Lower lobe of right lung (tissue), 2 donors: ENCODE results near the gene POU6F2. TPM values are rescaled to one million over a fixed set of nuclear protein-coding genes. Genes with fewer than 3 reads are reported as not detected.

Experiments used
- ATAC-seq, 2 donors: fragments of 200-7000 bp; cut with Tn5 transposase; one replicate each; pipeline ENCODE4 v1.9.1; 2020 to 2022; ENCODE audit warnings: mild to moderate bottlenecking in 2 of 2, moderate library complexity in 2 of 2
- DNase-seq: peaks from one replicate; pipeline ENCODE4 v3.0.0-alpha.2; 2020
- H3K27ac ChIP-seq: fragments of 200-600 bp; one replicate; pipeline ENCODE4 v1.8.0; 2022
- H3K27me3 ChIP-seq: fragments of 200-600 bp; one replicate; pipeline ENCODE4 v1.8.0; 2022; ENCODE audit warnings: low read depth
- H3K36me3 ChIP-seq: fragments of 200-600 bp; one replicate; pipeline ENCODE4 v1.8.0; 2022; ENCODE audit warnings: mild to moderate bottlenecking
- H3K4me1 ChIP-seq: fragments of 200-600 bp; one replicate; pipeline ENCODE4 v1.8.0; 2022
- H3K4me3 ChIP-seq: fragments of 200-600 bp; one replicate; pipeline ENCODE4 v1.8.0; 2022; ENCODE audit warnings: mild to moderate bottlenecking
- H3K9me3 ChIP-seq: fragments of 200-600 bp; one replicate; pipeline ENCODE4 v1.8.0; 2022
- intact Hi-C: fragments of 100-400 bp; cut with DNase I; formaldehyde crosslinking; loops from one replicate; pipeline ENCODE4 v1.11.0; 2022
- total RNA-seq: library from RNA; stranded (reverse); fragmentation: NEBNext Ultra II Directional; extraction: Animal tissue kit (Norgen Biotek cat#: 25700); gene quantifications from one replicate; pipeline ENCODE4 v1.2.1, GENCODE V29; 2021
- TF ChIP-seq, protein P1 (sequence below): fragments of 200-600 bp; IDR thresholded peaks from one replicate; pipeline ENCODE4 v1.8.0; 2022; ENCODE audit warnings: antibody characterized with exemption, mild to moderate bottlenecking
- donor health status: DM: no; HTN: yes; CAD: no; lungs with severe emphysema.

Gene POU6F2
- total RNA-seq, 1 donor from 2014 or later: not detected

DNA sequence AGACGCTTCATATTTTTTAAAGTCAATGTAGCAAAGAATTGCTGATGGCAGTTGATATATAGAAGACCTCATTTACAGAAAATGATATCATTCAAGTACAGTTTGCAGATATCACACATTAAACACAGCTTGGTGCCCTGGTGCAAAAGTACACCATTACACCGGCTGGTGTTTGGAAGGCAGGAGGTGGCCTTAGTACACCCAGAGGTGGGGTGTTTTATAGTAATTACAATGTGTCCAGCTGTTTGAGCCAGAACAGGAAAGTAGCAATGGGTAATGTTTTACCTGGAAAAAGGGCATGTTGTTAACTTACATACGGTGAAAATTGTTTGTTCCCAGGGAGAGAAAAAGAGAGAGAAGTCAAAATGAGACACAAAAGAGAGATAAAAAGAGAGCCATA lies 485.5 kb downstream of the POU6F2 start:
- intact Hi-C loops: no loop called here
- Histone ChIP-seq H3K27me3 (no peaks in the 10 kb centered on the region), H3K27ac (no peak overlapping the region), H3K4me3 (no peak overlapping the region), H3K9me3 (no peaks in the 10 kb centered on the region), H3K36me3 (no peaks in the 10 kb centered on the region), H3K4me1 (no peaks in the 10 kb centered on the region)
- ATAC-seq (no peak), DNase-seq (no peak)
- TF ChIP-seq, protein P1, sequence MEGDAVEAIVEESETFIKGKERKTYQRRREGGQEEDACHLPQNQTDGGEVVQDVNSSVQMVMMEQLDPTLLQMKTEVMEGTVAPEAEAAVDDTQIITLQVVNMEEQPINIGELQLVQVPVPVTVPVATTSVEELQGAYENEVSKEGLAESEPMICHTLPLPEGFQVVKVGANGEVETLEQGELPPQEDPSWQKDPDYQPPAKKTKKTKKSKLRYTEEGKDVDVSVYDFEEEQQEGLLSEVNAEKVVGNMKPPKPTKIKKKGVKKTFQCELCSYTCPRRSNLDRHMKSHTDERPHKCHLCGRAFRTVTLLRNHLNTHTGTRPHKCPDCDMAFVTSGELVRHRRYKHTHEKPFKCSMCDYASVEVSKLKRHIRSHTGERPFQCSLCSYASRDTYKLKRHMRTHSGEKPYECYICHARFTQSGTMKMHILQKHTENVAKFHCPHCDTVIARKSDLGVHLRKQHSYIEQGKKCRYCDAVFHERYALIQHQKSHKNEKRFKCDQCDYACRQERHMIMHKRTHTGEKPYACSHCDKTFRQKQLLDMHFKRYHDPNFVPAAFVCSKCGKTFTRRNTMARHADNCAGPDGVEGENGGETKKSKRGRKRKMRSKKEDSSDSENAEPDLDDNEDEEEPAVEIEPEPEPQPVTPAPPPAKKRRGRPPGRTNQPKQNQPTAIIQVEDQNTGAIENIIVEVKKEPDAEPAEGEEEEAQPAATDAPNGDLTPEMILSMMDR: no peak

DNA sequence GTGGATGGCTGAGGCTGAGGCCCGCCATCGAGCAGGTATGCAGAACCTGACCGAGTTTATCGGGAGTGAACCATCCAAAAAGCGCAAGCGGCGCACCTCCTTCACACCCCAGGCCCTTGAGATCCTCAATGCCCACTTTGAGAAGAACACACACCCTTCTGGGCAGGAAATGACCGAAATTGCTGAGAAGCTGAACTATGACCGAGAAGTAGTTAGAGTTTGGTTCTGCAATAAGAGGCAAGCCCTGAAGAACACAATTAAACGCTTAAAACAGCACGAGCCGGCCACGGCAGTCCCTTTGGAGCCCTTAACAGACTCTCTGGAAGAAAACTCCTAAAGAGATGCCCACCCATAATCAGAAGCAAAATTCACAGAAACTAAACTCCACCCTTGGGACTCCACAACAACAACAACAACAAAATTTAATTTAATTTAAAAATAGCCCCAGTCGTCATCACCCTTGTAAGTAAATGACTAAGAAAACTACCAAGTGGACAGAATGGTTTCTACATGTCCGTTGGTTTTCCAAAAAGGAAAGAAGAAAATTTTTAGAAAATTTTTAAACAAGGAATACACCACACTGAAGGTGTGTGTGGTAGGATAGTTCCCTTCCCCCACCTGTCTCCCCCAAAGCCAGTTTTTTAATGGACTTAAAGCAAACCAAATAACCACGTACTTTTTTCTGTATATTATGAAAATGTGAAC lies 486.8 kb downstream of the POU6F2 start:
- Histone ChIP-seq H3K27ac (no peak overlapping the region), H3K36me3 (no peaks in the 10 kb centered on the region), H3K9me3 (no peaks in the 10 kb centered on the region), H3K27me3 (no peaks in the 10 kb centered on the region), H3K4me3 (no peak overlapping the region), H3K4me1 (no peaks in the 10 kb centered on the region)
- TF ChIP-seq, protein P1: no peak
- DNase-seq (no peak), ATAC-seq (peak in 1 of 2 donors; percentile 12)
- intact Hi-C loops: loop anchor here (5.0 kb wide), 1 partner anchor 532 kb away; no protein-coding TSS in a partner anchor

DNA sequence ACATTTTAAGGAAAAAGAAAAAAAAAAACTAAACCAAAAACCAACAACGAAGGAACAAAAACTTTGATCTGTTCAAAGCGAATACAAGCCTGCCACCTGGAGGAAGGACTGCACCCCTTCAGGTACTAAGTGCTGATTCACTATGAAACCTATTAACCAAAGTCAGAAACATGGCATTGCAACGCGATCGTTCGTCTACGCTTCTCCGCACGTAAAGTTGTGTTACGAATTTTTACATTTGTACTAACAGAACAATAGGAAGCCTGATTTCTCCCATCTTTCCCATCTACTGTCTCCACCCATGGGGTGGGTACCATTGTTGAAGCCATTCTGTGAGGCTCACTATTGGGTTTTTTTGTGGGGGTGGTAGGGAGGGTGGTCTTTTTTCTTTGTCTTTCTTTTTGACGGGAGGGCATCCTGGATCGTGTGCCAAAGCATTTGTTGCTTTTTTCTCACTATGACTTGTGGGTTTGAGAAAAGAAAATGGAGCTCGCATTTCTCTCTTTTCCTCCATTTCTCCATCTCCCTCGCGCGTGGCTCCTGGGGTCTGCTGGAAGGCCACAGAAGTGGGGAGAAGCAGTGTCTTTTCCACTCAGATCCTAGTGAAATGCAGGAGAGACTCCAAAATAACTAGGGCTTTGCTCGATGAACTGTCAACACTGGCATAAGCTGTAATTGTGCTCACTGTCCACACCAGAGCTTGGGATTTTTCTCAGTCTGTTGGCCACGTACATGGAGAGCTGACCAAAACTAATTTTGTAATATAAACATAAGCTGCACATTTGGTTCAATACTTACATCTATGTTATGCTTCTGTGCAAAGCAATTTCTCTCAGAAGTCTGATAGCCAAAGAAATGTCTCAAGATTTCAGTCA lies 487.6 kb downstream of the POU6F2 start:
- TF ChIP-seq, protein P1: peak; percentile 72
- intact Hi-C loops: loop anchor here (5.0 kb wide), 1 partner anchor 533 kb away; no protein-coding TSS in a partner anchor
- Histone ChIP-seq H3K27ac (no peak overlapping the region), H3K27me3 (no peaks in the 10 kb centered on the region), H3K9me3 (no peaks in the 10 kb centered on the region), H3K36me3 (no peaks in the 10 kb centered on the region), H3K4me3 (no peak overlapping the region), H3K4me1 (no peaks in the 10 kb centered on the region)
- peak; percentile 78 to 87 for ATAC-seq
- DNase-seq: no peak

DNA sequence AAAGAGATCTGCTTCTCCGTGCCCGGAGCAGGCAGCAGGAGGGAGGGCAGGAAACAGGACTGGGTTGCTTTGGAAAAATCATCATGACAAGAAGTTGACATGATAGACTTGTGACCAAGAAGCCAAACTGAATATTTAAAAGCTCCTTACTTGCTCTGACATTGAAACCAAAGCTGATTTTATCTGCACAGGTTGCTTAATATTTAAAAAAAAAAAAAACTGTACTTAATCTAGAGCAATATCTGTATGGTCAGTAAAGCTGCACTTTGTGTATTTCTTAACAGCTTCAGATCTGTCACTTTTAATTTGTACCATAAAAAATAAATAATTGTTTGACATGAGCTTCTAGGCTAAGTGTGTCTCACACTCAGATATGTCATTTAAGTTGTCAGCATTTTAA lies 490.6 kb downstream of the POU6F2 start:
- TF ChIP-seq, protein P1: no peak
- Histone ChIP-seq H3K36me3 (no peaks in the 10 kb centered on the region), H3K4me3 (no peak overlapping the region), H3K27me3 (no peaks in the 10 kb centered on the region), H3K27ac (no peak overlapping the region), H3K9me3 (no peaks in the 10 kb centered on the region), H3K4me1 (no peaks in the 10 kb centered on the region)
- no peak for DNase-seq
- no peak for ATAC-seq
- intact Hi-C loops: loop anchor here (5.0 kb wide), 1 partner anchor 536 kb away; no protein-coding TSS in a partner anchor

DNA sequence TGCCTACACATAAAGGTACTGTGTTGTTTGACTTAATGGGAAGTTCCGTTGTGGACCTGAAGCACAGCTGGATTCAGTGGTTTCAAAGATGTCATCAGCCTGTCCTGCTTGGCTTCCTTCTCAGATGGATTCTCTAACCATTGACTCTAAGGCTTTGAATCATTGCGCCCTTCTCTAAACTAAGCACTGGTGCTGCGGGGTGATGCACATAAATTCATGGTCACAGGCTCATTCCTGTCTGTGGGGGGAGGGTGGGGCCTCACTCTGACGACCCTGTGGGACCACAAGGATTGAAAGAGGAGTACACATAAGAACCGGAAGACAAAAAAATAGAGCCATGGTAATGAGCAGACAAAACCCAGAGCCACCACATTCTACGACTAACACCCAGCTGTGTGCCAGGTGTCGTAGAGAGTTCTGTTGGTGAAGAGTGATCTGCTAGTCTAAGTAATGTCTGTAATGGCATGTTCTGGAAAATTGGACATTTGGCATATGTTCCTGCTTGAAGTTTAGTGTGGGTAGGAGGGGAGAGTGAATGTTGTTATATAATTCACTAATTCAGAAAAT lies 491.2 kb downstream of the POU6F2 start:
- TF ChIP-seq, protein P1: no peak

More for the DNA sequence above, 491.2 kb downstream of the POU6F2 start:
- Histone ChIP-seq H3K27ac (no peak overlapping the region), H3K27me3 (no peaks in the 10 kb centered on the region), H3K9me3 (no peaks in the 10 kb centered on the region), H3K4me1 (no peaks in the 10 kb centered on the region), H3K4me3 (no peak overlapping the region), H3K36me3 (no peaks in the 10 kb centered on the region)
- intact Hi-C loops: loop anchor here (5.0 kb wide), 1 partner anchor 537 kb away; no protein-coding TSS in a partner anchor
- ATAC-seq (no peak), DNase-seq (no peak)
